Measurements from ENCODE around the gene ZNF396.

DNA sequence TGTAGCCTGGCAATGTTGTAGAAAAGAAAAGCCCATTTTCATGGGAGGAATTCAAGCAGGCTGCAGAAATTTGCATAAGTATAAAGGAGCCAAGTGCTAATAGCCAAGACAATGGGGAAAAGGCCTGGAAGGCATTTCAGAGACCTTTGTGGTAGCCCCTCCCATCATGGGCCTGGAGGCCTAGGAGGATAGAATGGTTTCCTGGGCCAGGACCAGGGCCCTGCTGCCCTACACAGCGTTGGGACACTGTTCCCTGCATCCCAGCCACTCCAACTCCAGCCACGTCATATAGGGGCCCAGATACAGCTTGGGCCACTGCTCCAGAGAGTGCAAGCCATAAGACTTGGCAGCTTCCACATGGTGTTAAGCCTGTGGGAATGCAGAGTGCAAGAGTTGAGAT lies 24.9 kb downstream of the ZNF396 start:
- TF ChIP-seq ZNF70 (CRISPR knock-in tag; IDR thresholded peaks at IDR 0.05) = no peak
- no peak for TF ChIP-seq SNAI2 (CRISPR knock-in tag; IDR thresholded peaks at IDR 0.05)
- TF ChIP-seq TOX (CRISPR knock-in tag; IDR thresholded peaks at IDR 0.05; ENCODE audit: borderline replicate concordance) = no peak
- TF ChIP-seq, protein P1, sequence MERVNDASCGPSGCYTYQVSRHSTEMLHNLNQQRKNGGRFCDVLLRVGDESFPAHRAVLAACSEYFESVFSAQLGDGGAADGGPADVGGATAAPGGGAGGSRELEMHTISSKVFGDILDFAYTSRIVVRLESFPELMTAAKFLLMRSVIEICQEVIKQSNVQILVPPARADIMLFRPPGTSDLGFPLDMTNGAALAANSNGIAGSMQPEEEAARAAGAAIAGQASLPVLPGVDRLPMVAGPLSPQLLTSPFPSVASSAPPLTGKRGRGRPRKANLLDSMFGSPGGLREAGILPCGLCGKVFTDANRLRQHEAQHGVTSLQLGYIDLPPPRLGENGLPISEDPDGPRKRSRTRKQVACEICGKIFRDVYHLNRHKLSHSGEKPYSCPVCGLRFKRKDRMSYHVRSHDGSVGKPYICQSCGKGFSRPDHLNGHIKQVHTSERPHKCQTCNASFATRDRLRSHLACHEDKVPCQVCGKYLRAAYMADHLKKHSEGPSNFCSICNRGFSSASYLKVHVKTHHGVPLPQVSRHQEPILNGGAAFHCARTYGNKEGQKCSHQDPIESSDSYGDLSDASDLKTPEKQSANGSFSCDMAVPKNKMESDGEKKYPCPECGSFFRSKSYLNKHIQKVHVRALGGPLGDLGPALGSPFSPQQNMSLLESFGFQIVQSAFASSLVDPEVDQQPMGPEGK (CRISPR knock-in tag; IDR thresholded peaks at IDR 0.05; ENCODE audit: borderline replicate concordance) = no peak
- no peak for TF ChIP-seq ZNF565 (CRISPR knock-in tag; conservative IDR thresholded peaks at IDR 0.05; ENCODE audit: low read depth)
- no peak for TF ChIP-seq ZFP30 (CRISPR knock-in tag; IDR thresholded peaks at IDR 0.05)
- TF ChIP-seq ZNF8 (CRISPR knock-in tag; IDR thresholded peaks at IDR 0.05) = no peak
- TF ChIP-seq, protein P2, sequence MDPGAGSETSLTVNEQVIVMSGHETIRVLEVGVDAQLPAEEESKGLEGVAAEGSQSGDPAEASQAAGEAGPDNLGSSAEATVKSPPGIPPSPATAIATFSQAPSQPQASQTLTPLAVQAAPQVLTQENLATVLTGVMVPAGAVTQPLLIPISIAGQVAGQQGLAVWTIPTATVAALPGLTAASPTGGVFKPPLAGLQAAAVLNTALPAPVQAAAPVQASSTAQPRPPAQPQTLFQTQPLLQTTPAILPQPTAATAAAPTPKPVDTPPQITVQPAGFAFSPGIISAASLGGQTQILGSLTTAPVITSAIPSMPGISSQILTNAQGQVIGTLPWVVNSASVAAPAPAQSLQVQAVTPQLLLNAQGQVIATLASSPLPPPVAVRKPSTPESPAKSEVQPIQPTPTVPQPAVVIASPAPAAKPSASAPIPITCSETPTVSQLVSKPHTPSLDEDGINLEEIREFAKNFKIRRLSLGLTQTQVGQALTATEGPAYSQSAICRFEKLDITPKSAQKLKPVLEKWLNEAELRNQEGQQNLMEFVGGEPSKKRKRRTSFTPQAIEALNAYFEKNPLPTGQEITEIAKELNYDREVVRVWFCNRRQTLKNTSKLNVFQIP (CRISPR knock-in tag; IDR thresholded peaks at IDR 0.05; ENCODE audit: borderline replicate concordance, low read depth) = no peak
- TF ChIP-seq ARNTL (CRISPR knock-in tag; IDR thresholded peaks at IDR 0.05; ENCODE audit: borderline replicate concordance, low read depth) = no peak
- TF ChIP-seq, protein P3, sequence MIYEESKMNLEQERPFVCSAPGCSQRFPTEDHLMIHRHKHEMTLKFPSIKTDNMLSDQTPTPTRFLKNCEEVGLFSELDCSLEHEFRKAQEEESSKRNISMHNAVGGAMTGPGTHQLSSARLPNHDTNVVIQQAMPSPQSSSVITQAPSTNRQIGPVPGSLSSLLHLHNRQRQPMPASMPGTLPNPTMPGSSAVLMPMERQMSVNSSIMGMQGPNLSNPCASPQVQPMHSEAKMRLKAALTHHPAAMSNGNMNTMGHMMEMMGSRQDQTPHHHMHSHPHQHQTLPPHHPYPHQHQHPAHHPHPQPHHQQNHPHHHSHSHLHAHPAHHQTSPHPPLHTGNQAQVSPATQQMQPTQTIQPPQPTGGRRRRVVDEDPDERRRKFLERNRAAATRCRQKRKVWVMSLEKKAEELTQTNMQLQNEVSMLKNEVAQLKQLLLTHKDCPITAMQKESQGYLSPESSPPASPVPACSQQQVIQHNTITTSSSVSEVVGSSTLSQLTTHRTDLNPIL (CRISPR knock-in tag; IDR thresholded peaks at IDR 0.05; ENCODE audit: low read depth) = no peak
- no peak for TF ChIP-seq ZFP3 (CRISPR knock-in tag; IDR thresholded peaks at IDR 0.05)
- TF ChIP-seq, protein P4, sequence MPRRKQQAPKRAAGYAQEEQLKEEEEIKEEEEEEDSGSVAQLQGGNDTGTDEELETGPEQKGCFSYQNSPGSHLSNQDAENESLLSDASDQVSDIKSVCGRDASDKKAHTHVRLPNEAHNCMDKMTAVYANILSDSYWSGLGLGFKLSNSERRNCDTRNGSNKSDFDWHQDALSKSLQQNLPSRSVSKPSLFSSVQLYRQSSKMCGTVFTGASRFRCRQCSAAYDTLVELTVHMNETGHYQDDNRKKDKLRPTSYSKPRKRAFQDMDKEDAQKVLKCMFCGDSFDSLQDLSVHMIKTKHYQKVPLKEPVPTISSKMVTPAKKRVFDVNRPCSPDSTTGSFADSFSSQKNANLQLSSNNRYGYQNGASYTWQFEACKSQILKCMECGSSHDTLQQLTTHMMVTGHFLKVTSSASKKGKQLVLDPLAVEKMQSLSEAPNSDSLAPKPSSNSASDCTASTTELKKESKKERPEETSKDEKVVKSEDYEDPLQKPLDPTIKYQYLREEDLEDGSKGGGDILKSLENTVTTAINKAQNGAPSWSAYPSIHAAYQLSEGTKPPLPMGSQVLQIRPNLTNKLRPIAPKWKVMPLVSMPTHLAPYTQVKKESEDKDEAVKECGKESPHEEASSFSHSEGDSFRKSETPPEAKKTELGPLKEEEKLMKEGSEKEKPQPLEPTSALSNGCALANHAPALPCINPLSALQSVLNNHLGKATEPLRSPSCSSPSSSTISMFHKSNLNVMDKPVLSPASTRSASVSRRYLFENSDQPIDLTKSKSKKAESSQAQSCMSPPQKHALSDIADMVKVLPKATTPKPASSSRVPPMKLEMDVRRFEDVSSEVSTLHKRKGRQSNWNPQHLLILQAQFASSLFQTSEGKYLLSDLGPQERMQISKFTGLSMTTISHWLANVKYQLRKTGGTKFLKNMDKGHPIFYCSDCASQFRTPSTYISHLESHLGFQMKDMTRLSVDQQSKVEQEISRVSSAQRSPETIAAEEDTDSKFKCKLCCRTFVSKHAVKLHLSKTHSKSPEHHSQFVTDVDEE (CRISPR knock-in tag; IDR thresholded peaks at IDR 0.05) = no peak
- TF ChIP-seq TCF4 (CRISPR knock-in tag; IDR thresholded peaks at IDR 0.05; ENCODE audit: borderline replicate concordance) = no peak
- TF ChIP-seq OSR1 (CRISPR knock-in tag; IDR thresholded peaks at IDR 0.05) = no peak

Data from SK-N-SH treated with all-trans-retinoic acid at 6 μM for 48 hours (cell line).